ENCODE measurements around the gene NBPF12.
"Not testable (repeated sequence)": the region's sequence is repeated elsewhere in the genome, so short reads cannot be mapped to it uniquely, and the experiment has no call there.

NBPF12 gene

GRCh38 chr1:146938242-146938902 is at the start of gene NBPF12:
Gene NBPF12 (plus strand): TSS chr1:146938324. CDS start chr1:146960144, 21,820 bp downstream.
- in situ Hi-C loops (cut with HindIII; ENCODE audit: low sequenced_read_pairs) = not testable (repeated sequence)

- in situ Hi-C loops (cut with HindIII; ENCODE audit: low sequenced_read_pairs) = not testable (repeated sequence)
Measured at GRCh38 chr1:146891355-146891754, 46.8 kb upstream of the NBPF12 start.

- in situ Hi-C loops (cut with HindIII; ENCODE audit: low sequenced_read_pairs) = not testable (repeated sequence)
Measured at GRCh38 chr1:146892331-146892730, 45.8 kb upstream of the NBPF12 start.

GRCh38 chr1:146907565-146908261 is 30.4 kb upstream of the NBPF12 start:
- in situ Hi-C loops (cut with HindIII; ENCODE audit: low sequenced_read_pairs) = not testable (repeated sequence)

- in situ Hi-C loops (cut with HindIII; ENCODE audit: low sequenced_read_pairs) = not testable (repeated sequence)
Measured at GRCh38 chr1:146912975-146913374, 25.1 kb upstream of the NBPF12 start.

- in situ Hi-C loops (cut with HindIII; ENCODE audit: low sequenced_read_pairs) = not testable (repeated sequence)
Measured at GRCh38 chr1:146920811-146921210, 17.3 kb upstream of the NBPF12 start.

- in situ Hi-C loops (cut with HindIII; ENCODE audit: low sequenced_read_pairs) = not testable (repeated sequence)
Measured at GRCh38 chr1:146922614-146923013, 15.5 kb upstream of the NBPF12 start.

GRCh38 chr1:146924106-146924505 is 14.0 kb upstream of the NBPF12 start:
- in situ Hi-C loops (cut with HindIII; ENCODE audit: low sequenced_read_pairs) = not testable (repeated sequence)

GRCh38 chr1:146926413-146926812 is 11.7 kb upstream of the NBPF12 start:
- in situ Hi-C loops (cut with HindIII; ENCODE audit: low sequenced_read_pairs) = not testable (repeated sequence)

GRCh38 chr1:146930225-146930624 is 7.9 kb upstream of the NBPF12 start:
- in situ Hi-C loops (cut with HindIII; ENCODE audit: low sequenced_read_pairs) = not testable (repeated sequence)

- in situ Hi-C loops (cut with HindIII; ENCODE audit: low sequenced_read_pairs) = not testable (repeated sequence)
Measured at GRCh38 chr1:146934390-146935223, 3.5 kb upstream of the NBPF12 start.

- in situ Hi-C loops (cut with HindIII; ENCODE audit: low sequenced_read_pairs) = not testable (repeated sequence)
Measured at GRCh38 chr1:146937462-146937861, 662 bp upstream of the NBPF12 start.

- in situ Hi-C loops (cut with HindIII; ENCODE audit: low sequenced_read_pairs) = not testable (repeated sequence)
Measured at GRCh38 chr1:146938927-146939786, 1.0 kb downstream of the NBPF12 start.

- in situ Hi-C loops (cut with HindIII; ENCODE audit: low sequenced_read_pairs) = not testable (repeated sequence)
Measured at GRCh38 chr1:146940293-146940692, 2.2 kb downstream of the NBPF12 start.

GRCh38 chr1:146943342-146943886 is 5.3 kb downstream of the NBPF12 start:
- in situ Hi-C loops (cut with HindIII; ENCODE audit: low sequenced_read_pairs) = not testable (repeated sequence)

GRCh38 chr1:146948127-146948526 is 10.0 kb downstream of the NBPF12 start:
- in situ Hi-C loops (cut with HindIII; ENCODE audit: low sequenced_read_pairs) = not testable (repeated sequence)

- in situ Hi-C loops (cut with HindIII; ENCODE audit: low sequenced_read_pairs) = not testable (repeated sequence)
Measured at GRCh38 chr1:146964340-146964739, 26.2 kb downstream of the NBPF12 start.

- in situ Hi-C loops (cut with HindIII; ENCODE audit: low sequenced_read_pairs) = not testable (repeated sequence)
Measured at GRCh38 chr1:146966351-146966750, 28.2 kb downstream of the NBPF12 start.

GRCh38 chr1:146970656-146971055 is 32.5 kb downstream of the NBPF12 start:
- in situ Hi-C loops (cut with HindIII; ENCODE audit: low sequenced_read_pairs) = not testable (repeated sequence)

- in situ Hi-C loops (cut with HindIII; ENCODE audit: low sequenced_read_pairs) = not testable (repeated sequence)
Measured at GRCh38 chr1:146972681-146973080, 34.6 kb downstream of the NBPF12 start.

Data from DLD1 (cell line).